Liver (tissue), 3 donors: ENCODE measurements around the gene CD79B.

ENCODE experiments used
- CTCF ChIP-seq: fragments of 150-350 bp; IDR thresholded peaks from 2 replicates; pipeline ENCODE4 v1.5.1; 2017; ENCODE audit warnings: improper control_type of control experiment, low read depth, low read length; ENCODE audit not compliant: missing input control
- FOXA2 ChIP-seq: IDR thresholded peaks from 2 replicates; pipeline ENCODE4 v1.6.1; 2016; ENCODE audit warnings: antibody characterized with exemption
- JUND ChIP-seq, 2 donors: IDR thresholded peaks; 2 replicates each; pipeline ENCODE4 v1.6.1; 2016; ENCODE audit warnings: antibody characterized with exemption in 2 of 2
- MAX ChIP-seq: IDR thresholded peaks from 2 replicates; pipeline ENCODE4 v1.6.1; 2016; ENCODE audit warnings: antibody characterized with exemption
- REST ChIP-seq: IDR thresholded peaks from 2 replicates; pipeline ENCODE4 v1.6.1; 2016; ENCODE audit warnings: antibody characterized with exemption, mild to moderate bottlenecking
- donor health status: healthy.
- donor health status: healthy.

GRCh38 chr17:63931981-63932561, at the start of gene CD79B:
- TF ChIP-seq MAX (no peak), REST (no peak), CTCF (no peak), JUND (IDR thresholded peaks at IDR 0.05) (no peak), FOXA2 (no peak)
